Choroid plexus epithelial cell (primary cell): ENCODE measurements around the gene LTB4R.

ENCODE experiments used
- DNase-seq: peaks from one replicate; pipeline ENCODE4 v3.0.0-alpha.2; 2010; ENCODE audit warnings: low read depth
- H3K4me3 ChIP-seq: 2 replicates; pipeline ENCODE4 v1.5.1; 2011; ENCODE audit warnings: low read depth, mild to moderate bottlenecking, control low read depth, low read length, moderate library complexity
- CTCF ChIP-seq: conservative IDR thresholded peaks from 2 replicates; pipeline ENCODE4 v1.5.1; 2011; ENCODE audit warnings: low read depth, mild to moderate bottlenecking, control low read depth, inconsistent platforms, low read length, moderate library complexity

The LTB4R gene

GRCh38 chr14:24285351-24285750, 26.0 kb upstream of the LTB4R start:
- H3K4me3 ChIP-seq: no peak overlapping the region
- peak; percentile 2 for TF ChIP-seq CTCF
- DNase-seq: no peak

- no peak for DNase-seq
- no peak overlapping the region for H3K4me3 ChIP-seq
- TF ChIP-seq CTCF: no peak
Measured at GRCh38 chr14:24286996-24287395, 24.3 kb upstream of the LTB4R start.

- DNase-seq: no peak
- no peak for TF ChIP-seq CTCF
- H3K4me3 ChIP-seq: no peak overlapping the region
Measured at GRCh38 chr14:24289649-24290280, 21.5 kb upstream of the LTB4R start.

- TF ChIP-seq CTCF: no peak
- DNase-seq: no peak
- no peak overlapping the region for H3K4me3 ChIP-seq
Measured at GRCh38 chr14:24290746-24291145, 20.6 kb upstream of the LTB4R start.

GRCh38 chr14:24291446-24292117, 19.7 kb upstream of the LTB4R start:
- no peak for TF ChIP-seq CTCF
- DNase-seq: no peak
- H3K4me3 ChIP-seq: no peak overlapping the region

- no peak overlapping the region for H3K4me3 ChIP-seq
- DNase-seq: no peak
- TF ChIP-seq CTCF: no peak
Measured at GRCh38 chr14:24292118-24292807, 19.0 kb upstream of the LTB4R start.

GRCh38 chr14:24293525-24293924, 17.8 kb upstream of the LTB4R start:
- no peak overlapping the region for H3K4me3 ChIP-seq
- no peak for TF ChIP-seq CTCF
- DNase-seq: no peak
